Muscle of arm (tissue), 14 donors: ENCODE data around the gene IGFALS. TPM values are rescaled to one million over a fixed set of nuclear protein-coding genes. Genes with fewer than 3 reads are reported as not detected.

ENCODE experiments used
- DNase-seq: peaks from one replicate; pipeline ENCODE4 v3.0.0-alpha.2; 2013
- long read RNA-seq, 11 donors: transcript quantifications; one replicate each; lab custom pipeline, GENCODE V29; 2026
- polyA plus RNA-seq, 12 donors: library from polyadenylated mRNA; unstranded; fragments of 120-200 nt; gene quantifications; one replicate each; pipeline ENCODE4 v1.2.1, GENCODE V29; 2013; ENCODE audit not compliant: insufficient read length in 12 of 12

The IGFALS gene
- under 1 TPM in 10 of 12 donors, not detected in 2; 0.10 to 0.87 (median 0.21) TPM for polyA plus RNA-seq
- long read RNA-seq, donor 1: 0 reads
- long read RNA-seq, donor 2: 0 reads
- long read RNA-seq, donor 3: 0 reads
- long read RNA-seq, donor 4: 0 reads
- long read RNA-seq, donor 5: 0 reads
- long read RNA-seq, donor 6: 0 reads
- long read RNA-seq, donor 7: 0 reads
- long read RNA-seq, donor 8: 0 reads
- long read RNA-seq, donor 9: 0 reads
- long read RNA-seq, donor 10: 0 reads
- long read RNA-seq, donor 11: 0 reads

DNA sequence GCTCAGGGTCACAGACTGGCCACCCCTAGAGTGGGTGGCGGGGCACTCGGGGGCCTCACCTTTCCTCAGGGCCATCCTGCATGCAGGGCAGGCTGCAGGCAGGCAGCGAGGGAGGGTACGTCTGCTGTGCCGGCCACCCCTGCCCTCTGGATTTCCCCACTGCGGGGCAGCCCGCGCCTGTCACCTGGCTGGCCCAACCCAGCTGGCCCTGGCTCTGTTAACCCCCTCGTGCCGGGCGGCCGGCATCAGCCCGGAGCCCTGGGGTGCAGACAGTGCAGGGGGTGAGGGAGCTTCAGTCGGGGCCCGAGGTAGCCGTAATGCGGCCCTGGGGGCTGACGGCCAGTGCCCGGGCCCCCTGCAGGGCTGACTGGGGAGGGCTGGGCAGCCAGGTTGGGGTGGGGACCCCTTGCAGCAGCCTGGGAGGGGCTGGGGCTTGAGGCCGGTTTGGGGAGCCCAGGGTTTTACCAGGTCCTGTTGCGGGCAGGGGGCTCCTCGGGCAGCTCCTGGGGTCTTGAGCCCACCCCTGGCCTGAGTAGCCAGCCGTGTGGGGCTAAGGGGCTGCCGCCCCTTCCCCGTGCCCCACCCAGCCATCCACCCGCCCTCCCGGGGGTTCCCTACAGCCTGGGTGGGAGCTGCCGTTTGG, at the start of gene IGFALS:
TSS of gene IGFALS (minus strand) at position 128 of the 643 bp plus-strand sequence. CDS start at position 75, 53 bp downstream.
- no peak for DNase-seq

DNA sequence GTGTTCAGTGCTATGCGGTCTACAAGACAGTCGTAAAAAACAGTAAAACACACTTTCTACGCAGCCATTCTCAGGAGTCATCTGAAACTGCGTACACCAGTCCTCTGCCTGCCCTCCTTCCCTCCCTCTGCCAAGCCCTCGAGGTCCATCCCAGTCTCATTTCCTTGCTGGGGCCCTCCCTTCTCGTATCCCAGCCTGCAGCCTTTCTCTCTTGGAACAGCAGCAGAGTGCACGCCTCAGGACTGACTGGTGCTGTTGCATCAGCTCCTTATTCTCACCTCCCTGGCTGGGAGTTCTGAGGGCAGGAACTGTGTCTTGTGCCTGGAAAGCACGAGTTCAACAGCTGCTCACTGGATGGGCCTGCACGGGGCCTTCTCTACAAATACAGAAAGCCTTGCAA, 46.0 kb upstream of the IGFALS start:
- DNase-seq: no peak

DNA sequence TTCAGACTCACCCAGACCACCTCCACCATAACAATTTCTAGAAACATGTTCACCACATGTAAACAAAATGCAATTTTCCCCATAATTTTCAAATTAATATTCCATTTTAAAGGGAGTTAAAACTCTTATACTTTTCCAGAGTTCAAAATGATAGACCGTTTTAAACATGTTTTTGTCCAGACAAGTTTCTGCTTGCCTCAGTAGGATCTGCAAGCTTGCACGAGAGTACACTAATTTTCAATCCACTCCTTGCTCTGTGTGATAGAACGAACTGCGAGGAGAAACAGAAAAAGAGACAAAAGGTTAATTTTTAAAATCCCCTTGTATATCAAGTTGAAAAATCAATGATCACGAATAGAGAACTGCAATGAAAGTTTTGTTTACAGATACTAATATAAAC, 40.6 kb upstream of the IGFALS start:
- DNase-seq: no peak

DNA sequence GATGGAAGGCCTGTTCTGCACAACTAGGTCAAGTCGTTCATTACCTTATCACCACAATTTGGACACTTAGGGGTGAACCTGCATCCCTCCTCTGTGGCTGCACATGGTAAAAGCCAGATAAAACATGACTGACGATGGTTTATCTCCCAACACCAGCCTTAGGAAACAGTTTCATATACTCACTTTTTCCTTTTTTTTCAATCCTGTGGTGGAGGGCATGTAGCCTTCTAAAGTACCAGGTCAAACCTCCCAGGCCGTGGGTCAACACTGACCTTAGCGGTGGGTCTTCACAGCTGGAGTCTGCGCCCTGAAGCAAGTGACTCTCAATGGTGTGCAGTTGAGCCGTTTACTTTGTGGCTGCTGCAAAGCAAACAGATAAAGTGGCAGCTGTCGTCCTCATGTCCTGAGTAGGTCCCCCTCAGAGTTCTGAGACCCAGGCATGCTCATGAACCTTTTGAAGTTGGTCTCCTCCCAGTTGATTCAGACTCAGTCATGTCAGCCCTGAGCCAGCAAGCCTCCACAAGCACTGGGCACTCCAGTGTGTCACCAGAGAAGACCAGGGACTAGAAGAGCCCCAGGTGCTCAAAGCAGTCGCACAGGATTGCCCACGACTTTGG, 39.4 kb upstream of the IGFALS start:
- no peak for DNase-seq

DNA sequence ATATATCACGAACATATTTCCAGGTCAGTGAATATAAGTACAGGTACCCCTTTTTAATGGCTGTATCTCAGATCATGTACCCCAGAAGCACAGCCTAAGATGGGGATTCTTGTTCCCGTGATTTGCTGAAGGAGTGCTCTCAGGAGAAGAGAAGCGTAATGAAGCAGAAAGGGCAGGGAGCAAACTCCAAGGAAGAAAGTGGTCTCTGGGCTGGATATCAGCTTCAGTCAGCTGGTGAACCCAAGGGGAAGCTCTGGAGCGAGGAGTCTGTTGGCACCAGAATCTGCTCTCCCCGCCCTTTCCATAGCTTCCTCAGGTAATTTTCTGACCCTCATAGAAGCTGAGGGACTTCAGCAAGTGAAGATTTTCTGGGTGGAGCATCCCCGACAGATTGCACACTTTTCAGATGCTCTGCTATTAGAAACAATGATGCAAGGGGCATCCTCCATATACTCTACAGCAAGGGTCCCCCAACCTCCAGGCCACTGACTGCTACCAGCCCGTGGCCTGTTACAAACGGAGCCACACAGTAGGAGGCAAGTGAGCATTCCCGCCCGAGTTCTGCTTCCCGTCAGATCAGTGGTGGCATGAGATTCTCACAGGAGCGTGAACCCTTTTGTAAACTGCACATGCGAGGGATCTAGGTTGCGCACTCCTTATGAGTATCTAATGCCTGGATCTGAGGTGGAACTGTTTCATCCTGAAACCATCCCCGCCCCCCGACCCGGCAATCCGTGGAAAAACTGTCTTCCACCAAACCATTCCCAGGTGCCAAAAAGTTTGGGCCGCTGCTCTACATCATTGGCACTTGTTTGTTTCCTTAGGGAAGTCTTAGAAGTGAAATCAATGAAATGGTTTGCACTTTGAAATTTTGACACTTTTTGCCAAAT, 37.9 kb upstream of the IGFALS start:
- DNase-seq: no peak

DNA sequence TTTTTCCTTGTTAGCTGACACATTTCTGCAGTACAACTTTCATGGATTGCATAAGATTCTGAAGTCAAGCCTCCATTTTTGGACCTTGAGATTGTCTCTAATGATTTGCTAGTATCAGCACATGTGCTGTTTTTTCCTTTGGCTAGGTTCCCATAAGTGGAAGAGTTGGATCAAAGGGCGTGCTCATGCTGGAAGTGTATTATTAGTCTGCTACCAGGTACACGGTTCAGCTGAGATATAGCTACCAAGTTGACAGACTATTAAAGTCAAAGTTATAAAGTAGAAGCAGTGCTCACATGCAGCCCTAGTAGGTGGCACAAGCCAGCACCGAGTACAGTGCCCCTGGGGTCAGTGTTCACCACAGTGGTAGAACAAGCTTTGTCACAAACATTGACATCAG, 36.7 kb upstream of the IGFALS start:
- no peak for DNase-seq

DNA sequence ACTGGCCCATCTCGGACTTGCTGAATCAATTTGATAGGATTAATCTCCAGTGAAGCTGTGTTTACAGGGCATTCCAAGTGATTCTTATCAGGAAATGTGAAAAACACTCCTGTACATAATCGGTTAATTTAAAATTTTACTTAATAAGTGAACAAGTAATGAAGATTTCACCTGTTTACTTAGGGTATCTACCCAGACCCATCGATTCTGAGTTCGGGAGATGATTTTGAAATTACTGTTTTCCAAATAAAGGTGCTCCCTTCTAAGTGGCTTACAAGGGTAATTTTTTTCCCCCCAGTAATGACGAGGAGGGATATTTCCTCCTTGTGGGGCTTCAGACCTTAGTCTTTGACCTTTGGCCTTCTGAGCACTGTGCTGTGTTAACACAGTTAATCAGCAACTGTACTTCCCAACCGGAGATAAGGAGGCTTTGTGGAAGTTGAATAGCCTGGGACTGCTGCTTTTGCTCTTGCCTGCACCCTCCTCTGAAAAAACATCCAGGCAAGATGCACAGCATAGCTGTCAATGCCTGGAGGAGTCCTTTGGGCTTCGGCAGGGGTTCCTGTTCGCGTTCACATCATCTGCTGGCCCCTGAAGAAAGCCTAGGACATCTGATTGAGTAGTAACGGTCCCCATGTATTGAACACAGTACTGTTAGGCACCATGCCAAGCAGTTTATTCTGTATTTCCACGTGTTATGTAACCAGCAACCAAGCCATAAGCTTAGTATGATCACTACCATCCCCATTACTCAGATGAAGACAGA, 35.3 kb upstream of the IGFALS start:
- DNase-seq: no peak

DNA sequence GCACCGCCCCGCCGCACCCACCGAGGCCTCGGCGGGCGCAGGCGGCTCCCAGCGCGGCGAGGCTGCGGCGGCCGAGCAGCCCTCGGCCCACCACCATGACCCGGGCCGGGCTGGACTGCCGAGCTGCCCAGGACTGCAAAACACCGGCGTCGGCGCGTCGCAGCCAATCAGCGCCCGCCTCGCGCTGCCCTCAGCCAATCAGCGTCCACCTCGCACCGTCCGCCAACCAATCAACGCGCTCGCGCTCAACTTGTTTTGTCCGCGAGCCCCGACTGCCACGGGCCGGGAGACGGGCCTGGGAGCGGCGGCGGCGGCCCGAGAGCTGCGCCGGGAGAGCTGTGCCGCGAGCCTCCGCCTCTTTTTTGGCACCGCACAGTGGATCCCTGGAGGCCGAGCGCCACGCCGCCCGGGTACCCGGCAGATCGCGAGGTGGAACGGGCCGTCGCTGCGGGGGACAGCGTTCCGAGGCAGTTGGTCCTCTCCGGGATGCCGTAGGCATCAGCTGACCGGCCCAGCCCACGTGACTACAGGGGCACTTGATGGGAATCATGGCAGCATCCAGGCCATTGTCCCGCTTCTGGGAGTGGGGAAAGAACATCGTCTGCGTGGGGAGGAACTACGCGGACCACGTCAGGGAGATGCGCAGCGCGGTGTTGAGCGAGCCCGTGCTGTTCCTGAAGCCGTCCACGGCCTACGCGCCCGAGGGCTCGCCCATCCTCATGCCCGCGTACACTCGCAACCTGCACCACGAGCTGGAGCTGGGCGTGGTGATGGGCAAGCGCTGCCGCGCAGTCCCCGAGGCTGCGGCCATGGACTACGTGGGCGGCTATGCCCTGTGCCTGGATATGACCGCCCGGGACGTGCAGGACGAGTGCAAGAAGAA, 33.4 kb upstream of the IGFALS start, which contains the start of the genes FAHD1 and HAGH:
TSS of gene FAHD1 (plus strand) at position 516 of the 883 bp plus-strand sequence. CDS start at position 549, 33 bp downstream.
TSS of gene HAGH (minus strand) at position 135 of the 883 bp plus-strand sequence. CDS start at position 97, 38 bp downstream.
- peak; percentile 96 for DNase-seq

DNA sequence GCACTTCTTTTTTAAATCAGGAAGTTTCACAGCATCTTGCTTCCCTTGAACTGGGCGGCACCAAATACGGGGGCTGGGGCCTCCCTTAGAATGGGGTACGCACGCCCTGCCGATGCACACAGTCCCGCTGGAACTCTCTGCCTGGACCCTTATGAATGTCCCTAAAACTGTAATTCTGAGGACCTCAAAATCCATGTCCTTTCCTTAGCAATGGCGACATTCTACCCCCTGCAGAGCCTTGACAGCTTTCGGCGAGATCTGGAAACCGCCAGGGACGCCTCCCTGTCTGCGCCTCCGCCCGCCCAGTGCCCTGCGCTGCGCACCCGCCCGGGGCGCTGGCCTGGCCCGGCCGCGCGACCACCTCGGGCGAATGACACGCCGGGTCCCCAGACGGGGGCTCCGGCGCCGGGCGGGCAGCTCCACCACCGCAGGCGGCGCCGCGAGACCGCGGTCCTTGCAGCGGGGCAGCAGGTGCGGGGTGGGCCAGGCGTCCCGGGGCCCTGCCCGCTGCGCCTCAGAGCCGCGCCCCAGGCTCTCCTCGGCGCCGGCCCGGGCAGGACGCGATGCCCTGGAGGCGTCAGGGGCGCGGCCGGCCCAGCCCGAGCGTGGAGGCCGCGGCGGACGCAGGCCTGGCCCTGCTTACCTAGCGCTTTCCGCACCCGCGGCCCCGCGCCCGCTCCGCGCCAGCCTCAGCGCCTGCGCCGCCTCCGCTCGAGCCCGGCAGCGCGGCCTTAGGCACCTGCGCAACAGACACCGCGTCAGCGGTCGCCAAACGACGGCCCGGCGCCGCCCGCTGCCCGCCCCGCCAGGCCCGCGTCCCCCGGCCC, 32.6 kb upstream of the IGFALS start:
- peak; percentile 18 for DNase-seq

DNA sequence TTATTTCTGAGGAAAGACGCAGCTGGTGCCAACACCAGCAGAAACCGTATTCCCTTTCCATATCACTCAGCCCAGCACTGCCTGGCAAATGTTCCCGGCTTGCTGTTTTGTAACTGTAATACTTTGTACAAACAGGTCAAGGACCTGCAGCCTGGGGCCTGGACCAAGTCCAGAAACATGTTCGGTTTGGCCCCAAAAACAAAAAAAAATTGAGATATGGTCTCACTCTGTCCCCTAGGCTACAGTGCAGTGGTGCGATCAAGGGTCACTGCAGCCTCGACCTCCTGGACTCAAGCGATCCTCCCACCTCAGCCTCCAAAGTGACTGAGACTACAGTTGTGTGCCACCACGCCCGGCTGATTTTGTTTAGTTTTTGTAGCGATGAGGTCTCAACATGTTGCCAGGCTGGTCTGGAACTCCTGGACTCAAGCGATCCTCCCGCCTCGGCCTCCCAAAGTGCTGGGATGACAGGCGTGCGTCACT, 31.9 kb upstream of the IGFALS start:
- DNase-seq: no peak

DNA sequence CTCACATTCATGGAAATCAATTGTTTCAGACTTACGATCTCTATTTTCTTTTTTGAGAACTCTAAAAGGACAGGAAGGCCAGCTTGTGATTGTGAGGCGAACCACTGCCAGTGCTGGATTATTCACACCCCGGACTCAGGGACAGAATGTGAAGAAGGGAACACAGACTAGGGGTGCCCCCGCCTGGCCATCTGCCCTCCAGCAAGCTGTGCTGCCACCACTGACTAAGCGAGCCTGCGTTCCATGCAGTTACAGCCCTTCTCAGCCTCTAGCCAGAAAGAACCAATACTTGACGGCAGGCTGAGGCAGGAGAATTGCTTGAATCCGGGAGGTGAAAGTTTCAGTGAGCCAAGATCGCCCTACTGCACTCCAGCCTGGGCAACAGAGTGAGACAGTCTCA, 30.3 kb upstream of the IGFALS start:
- DNase-seq: no peak

DNA sequence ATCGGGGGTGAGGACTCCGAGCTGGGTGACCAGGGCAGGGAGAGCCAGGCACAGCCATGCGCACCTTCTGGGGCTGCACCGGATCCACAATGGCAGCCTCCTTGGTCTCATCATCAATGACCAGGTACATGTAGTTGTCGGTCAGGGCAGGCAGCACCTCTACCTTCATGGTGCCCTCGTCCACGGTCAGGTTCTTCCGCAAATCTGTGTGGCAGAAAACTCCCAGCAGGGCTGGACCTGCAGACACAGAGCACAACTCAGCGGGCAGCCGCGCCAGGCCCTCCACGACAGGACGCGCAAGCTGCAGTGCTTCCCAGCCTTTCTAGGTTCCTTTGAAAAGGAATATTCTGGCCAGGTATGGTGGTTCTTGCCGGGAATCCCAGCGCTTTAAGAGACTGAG, 29.3 kb upstream of the IGFALS start:
- no peak for DNase-seq

DNA sequence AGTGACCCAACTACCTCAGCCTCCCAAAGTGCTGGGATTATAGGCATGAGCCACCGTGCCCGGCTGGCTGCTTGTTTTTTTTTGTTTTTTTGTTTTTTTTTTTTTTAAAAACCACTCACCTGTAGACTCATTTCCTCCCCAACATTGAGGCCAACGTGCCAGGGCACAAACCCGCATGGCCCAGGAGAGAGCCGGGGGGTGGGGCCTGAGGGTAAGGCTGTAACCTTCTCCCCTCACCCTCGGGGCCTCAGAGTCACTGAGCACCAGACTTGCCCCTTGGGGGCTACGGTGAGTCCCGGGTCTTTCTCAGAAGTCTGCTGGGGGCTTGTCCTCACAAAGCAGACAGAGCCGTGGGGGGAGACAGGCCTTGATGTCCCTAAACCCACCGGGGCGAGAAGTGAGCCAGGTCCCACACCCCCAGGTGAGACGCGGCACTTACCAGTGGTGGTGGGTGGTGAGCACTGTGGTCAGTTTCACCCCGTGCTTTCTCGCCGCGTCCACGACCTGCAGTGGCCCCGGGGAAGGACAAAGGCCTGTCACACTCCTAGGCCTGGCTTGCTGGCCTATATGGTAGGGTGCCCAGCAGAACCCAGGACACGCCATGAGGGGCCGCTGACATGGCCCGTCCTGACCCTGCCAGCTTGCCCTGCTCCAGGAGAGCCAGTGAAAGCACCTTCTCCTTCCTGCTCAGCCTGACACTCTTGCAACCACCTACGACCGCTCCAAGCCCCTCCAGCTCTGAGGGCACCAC, 28.5 kb upstream of the IGFALS start:
- DNase-seq: no peak

DNA sequence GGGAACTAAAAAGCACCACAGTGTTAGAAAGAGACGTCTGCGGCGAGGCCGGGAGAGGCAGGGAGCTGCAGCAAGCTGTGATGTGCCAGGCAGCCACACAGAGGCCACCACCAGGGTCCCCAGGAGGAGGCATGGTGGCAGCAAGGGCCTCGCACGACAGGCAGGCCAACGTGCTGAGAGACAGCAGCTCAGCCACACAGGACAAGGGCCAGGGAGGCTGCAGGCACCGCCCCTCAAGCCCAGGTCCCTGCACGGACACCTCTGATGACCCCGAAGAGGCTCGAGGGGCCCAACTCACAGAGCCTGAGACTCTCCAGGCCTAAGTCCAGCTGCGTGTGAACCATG, 27.4 kb upstream of the IGFALS start:
- no peak for DNase-seq

DNA sequence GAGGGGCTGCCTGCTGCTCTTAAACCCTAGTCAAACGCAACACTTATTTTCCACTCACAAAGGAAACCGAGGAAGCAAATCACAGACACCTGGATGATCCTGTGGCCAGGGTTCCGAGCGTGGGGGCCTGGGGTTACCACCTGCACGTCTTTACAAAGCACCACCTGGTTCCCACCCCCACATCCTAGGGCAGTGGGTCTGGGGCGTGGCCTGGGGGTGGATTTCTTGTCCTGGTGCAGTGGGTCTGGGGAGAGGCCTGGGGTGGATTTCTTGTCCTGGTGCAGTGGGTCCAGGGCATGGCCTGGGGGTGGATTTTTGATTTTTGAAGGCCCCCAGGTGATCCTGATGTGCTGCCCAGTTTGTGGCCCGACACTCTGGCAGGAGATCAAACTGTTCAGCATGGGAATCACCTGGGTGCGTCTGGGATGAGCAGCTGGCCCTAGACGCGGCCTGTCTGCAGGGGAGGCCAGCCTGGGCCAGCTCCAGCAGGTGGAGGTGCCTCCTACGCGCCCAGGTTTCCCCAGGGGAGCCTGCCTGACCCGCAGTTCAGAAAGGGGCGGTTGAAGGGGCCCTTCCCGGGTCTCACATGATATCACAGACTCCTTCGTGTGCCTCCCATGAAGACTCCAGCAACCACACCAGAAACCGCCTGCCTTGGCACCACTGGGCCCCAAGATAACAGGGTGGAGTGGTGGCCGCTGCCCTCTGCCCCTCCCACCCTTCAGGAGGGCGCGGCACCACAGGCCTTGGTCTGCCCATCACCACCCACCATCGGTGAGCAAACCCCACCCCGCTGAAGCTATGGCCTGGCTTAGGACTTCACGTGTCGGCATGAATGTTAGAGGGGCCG, 26.8 kb upstream of the IGFALS start:
- DNase-seq: no peak

DNA sequence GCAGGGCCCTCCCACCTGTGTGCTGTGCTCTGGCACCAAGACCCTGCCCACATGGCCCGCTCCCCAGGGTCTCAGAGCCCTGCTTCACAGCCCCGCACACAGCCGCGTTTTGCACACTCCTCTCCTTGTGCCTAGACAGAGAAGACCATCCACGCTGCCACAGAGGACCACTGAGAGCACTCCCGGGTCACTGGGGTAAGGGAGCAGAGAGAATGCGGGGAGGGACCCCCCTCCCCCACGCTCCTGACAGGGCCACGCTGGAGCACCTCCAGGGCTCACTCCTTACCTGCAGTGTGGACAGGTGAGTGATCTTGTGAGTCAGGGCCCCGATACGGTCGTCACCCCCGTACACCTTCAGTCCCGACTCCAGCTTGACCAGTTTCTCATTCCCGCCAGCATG, 26.1 kb upstream of the IGFALS start:
- no peak for DNase-seq

DNA sequence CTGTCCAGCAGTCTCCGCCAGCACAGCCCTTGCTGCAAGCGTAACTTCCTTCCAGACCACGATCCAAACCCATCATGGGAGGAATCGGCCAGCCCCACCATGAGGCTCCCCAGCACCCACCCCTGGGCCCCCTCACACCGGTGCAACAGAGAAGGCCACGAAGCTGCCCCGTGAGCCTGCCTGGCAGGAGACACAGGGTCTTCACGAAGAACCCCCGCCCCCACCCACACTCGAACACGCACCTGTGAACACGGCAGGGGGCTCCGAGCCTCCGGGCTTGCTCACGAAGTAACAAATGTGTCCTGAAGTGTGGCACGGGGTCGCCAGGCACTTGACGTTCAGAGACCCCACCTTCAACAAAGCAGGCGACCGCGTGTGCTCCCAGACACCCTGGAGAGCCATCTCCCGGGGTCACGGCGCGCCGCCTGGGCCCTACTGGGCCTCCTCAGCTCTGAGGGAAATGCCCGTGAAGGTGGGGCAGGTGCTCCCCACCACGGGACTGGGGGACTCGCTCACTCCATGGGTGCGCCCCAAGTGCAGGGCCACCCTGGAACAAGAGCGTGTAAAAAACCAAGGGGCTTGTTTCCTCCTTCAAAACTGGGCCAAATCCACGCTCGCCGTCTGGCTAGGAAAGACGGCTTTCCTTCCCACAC, 25.5 kb upstream of the IGFALS start:
- no peak for DNase-seq
